Liver (tissue), 9 donors: ENCODE measurements around the gene EPB41L4A. TPM values are rescaled to one million over a fixed set of nuclear protein-coding genes. Genes with fewer than 3 reads are reported as not detected.

Experiments used
- DNase-seq: peaks from one replicate; pipeline ENCODE4 v3.0.0-alpha.2; 2017; ENCODE audit warnings: low spot score
- H3K27ac ChIP-seq, 2 donors: one replicate each; pipeline ENCODE4 v1.7.0; 2013; ENCODE audit warnings: inconsistent platforms in 2 of 2, low read length in 2 of 2, control low read depth in 1 of 2, low read depth in 1 of 2, mild to moderate bottlenecking in 1 of 2
- H3K27me3 ChIP-seq, 4 donors: one replicate each; pipeline versions ENCODE4 v1.6.1 to v1.7.0; 2013; ENCODE audit warnings: low read length in 3 of 4, inconsistent platforms in 1 of 4, mild to moderate bottlenecking in 1 of 4, moderate library complexity in 1 of 4; ENCODE audit not compliant: control insufficient read depth in 4 of 4, insufficient read depth in 4 of 4
- H3K36me3 ChIP-seq, 4 donors: one replicate each; pipeline versions ENCODE4 v1.6.1 to v1.7.0; 2013; ENCODE audit warnings: low read length in 3 of 4, mild to moderate bottlenecking in 3 of 4, low read depth in 1 of 4, moderate library complexity in 1 of 4; ENCODE audit not compliant: control insufficient read depth in 4 of 4, insufficient read depth in 3 of 4
- H3K4me1 ChIP-seq, 4 donors: one replicate each; pipeline versions ENCODE4 v1.6.1 to v1.7.0; 2013; ENCODE audit warnings: low read length in 3 of 4, mild to moderate bottlenecking in 3 of 4, moderate library complexity in 1 of 4; ENCODE audit not compliant: control insufficient read depth in 4 of 4, insufficient read depth in 4 of 4
- H3K4me3 ChIP-seq, 3 donors: one replicate each; pipeline versions ENCODE4 v1.6.1 to v1.7.0; 2013; ENCODE audit warnings: low read length in 3 of 3, control low read depth in 1 of 3, low read depth in 1 of 3, mild to moderate bottlenecking in 1 of 3
- H3K9ac ChIP-seq, 2 donors: one replicate each; pipeline ENCODE4 v1.7.0; 2013; ENCODE audit warnings: low read length in 2 of 2, mild to moderate bottlenecking in 2 of 2, moderate library complexity in 2 of 2, control low read depth in 1 of 2, low read depth in 1 of 2
- H3K9me3 ChIP-seq, 4 donors: one replicate each; pipeline versions ENCODE4 v1.6.1 to v1.7.0; 2013; ENCODE audit warnings: low read length in 3 of 4; ENCODE audit not compliant: control insufficient read depth in 4 of 4
- ATF3 ChIP-seq: IDR thresholded peaks from 2 replicates; pipeline ENCODE4 v1.6.1; 2016; ENCODE audit warnings: antibody characterized with exemption
- EGR1 ChIP-seq, 2 donors: IDR thresholded peaks; 2 replicates each; pipeline ENCODE4 v1.6.1; 2016 to 2018; ENCODE audit warnings: antibody characterized with exemption in 2 of 2, low read depth in 2 of 2
- FOXA1 ChIP-seq: IDR thresholded peaks from 2 replicates; pipeline ENCODE4 v1.6.1; 2016; ENCODE audit warnings: antibody characterized with exemption
- FOXA2 ChIP-seq: IDR thresholded peaks from 2 replicates; pipeline ENCODE4 v1.6.1; 2016; ENCODE audit warnings: antibody characterized with exemption
- GABPA ChIP-seq, 2 donors: IDR thresholded peaks in 1 of 2; conservative IDR thresholded peaks in 1 of 2; 2 replicates each; pipeline ENCODE4 v1.6.1; 2016; ENCODE audit warnings: antibody characterized with exemption in 2 of 2, mild to moderate bottlenecking in 1 of 2, moderate library complexity in 1 of 2
- HNF4G ChIP-seq: IDR thresholded peaks from 2 replicates; pipeline ENCODE4 v1.6.1; 2016; ENCODE audit warnings: antibody characterized with exemption
- JUND ChIP-seq, 2 donors: IDR thresholded peaks; 2 replicates each; pipeline ENCODE4 v1.6.1; 2016; ENCODE audit warnings: antibody characterized with exemption in 2 of 2
- MAX ChIP-seq: IDR thresholded peaks from 2 replicates; pipeline ENCODE4 v1.6.1; 2016; ENCODE audit warnings: antibody characterized with exemption
- NR2F2 ChIP-seq: IDR thresholded peaks from 2 replicates; pipeline ENCODE4 v1.6.1; 2016; ENCODE audit warnings: antibody characterized with exemption
- RAD21 ChIP-seq, 2 donors: IDR thresholded peaks; 2 replicates each; pipeline ENCODE4 v1.6.1; 2016; ENCODE audit warnings: antibody characterized with exemption in 2 of 2, mild to moderate bottlenecking in 2 of 2
- RXRA ChIP-seq, 2 donors: IDR thresholded peaks; 2 replicates each; pipeline ENCODE4 v1.6.1; 2017 to 2018; ENCODE audit warnings: antibody characterized with exemption in 2 of 2, mild to moderate bottlenecking in 1 of 2
- SP1 ChIP-seq: IDR thresholded peaks from 2 replicates; pipeline ENCODE4 v1.6.1; 2018; ENCODE audit warnings: antibody characterized with exemption, mild to moderate bottlenecking
- TAF1 ChIP-seq: conservative IDR thresholded peaks from 2 replicates; pipeline ENCODE4 v1.6.1; 2016; ENCODE audit warnings: antibody characterized with exemption, mild to moderate bottlenecking
- YY1 ChIP-seq: IDR thresholded peaks from 2 replicates; pipeline ENCODE4 v1.6.1; 2016; ENCODE audit warnings: antibody characterized with exemption, mild to moderate bottlenecking
- ZBTB33 ChIP-seq: IDR thresholded peaks from 2 replicates; pipeline ENCODE4 v1.6.1; 2016; ENCODE audit warnings: antibody characterized with exemption
- WGBS: extraction: QIAGEN DNeasy Blood & Tissue Kit; methylation state at CpG from one replicate; pipeline ENCODE4 v1.1.7; 2013; 5-methylcytosine and 5-hydroxymethylcytosine counted together
- polyA plus RNA-seq, 2 donors: library from polyadenylated mRNA; stranded (reverse) in 1 of 2; unstranded in 1 of 2; fragments of 200-250 nt in 1 of 2; fragments of >200 nt in 1 of 2; fragmentation: Nextera tagmentation in 1 of 2; extraction: Ambion mirVana in 1 of 2; gene quantifications; one replicate each; pipeline versions ENCODE4 v1.2.1 to v1.2.3, GENCODE V29; 2013 to 2015
- total RNA-seq, 2 donors: library from RNA; depleted of rRNA; stranded (reverse); fragments of >200 nt; gene quantifications; one replicate each; pipeline ENCODE4 v1.2.3, GENCODE V29; 2014
- TF ChIP-seq, protein P1 (sequence below): IDR thresholded peaks from 2 replicates; pipeline ENCODE4 v1.6.1; 2016; ENCODE audit warnings: antibody characterized with exemption, mild to moderate bottlenecking
- TF ChIP-seq, protein P2 (sequence below): fragments of 150-350 bp; IDR thresholded peaks from 2 replicates; pipeline ENCODE4 v1.5.1; 2017; ENCODE audit warnings: improper control_type of control experiment, low read depth, low read length; ENCODE audit not compliant: missing input control
- donor health status: healthy.
- donor health status: healthy.
- donor health status: healthy.
- donor health status: healthy.
- donor health status: healthy.

The EPB41L4A gene
- total and polyA plus RNA-seq, 4 donors = 1.1 to 8.0 (median 3.9) TPM

DNA sequence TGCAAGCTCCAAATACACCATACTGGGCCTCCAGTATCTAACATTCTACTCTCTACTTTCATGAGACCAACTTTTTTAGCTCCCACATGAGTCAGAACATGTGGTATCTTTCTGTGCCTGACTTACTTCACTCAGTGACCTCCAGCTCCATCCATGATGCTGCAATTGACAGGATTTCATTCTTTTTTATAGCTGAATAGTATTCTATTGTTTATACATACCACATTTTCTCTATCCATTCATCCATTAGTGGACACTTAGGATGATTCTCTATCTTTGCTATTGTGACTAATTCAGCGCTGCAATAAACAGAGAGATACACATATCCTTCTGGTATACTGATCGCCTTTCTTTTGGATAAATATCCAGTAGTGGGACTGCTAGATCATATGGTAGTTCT is 68.5 kb downstream of the EPB41L4A start:
- no peak overlapping the region for H3K9ac ChIP-seq
- peaks cover 0 to 1% (median 0%) of the 10 kb centered on the region in 4 donors for H3K36me3 ChIP-seq
- no peak for DNase-seq
- 91% methylated on average over 2 of the region's 2 CpGs for WGBS
- H3K9me3 ChIP-seq = no peaks in the 10 kb centered on the region
- H3K27me3 ChIP-seq = no peaks in the 10 kb centered on the region
- no peak overlapping the region for H3K4me3 ChIP-seq
- H3K4me1 ChIP-seq = no peaks in the 10 kb centered on the region
- TF ChIP-seq, protein P1, sequence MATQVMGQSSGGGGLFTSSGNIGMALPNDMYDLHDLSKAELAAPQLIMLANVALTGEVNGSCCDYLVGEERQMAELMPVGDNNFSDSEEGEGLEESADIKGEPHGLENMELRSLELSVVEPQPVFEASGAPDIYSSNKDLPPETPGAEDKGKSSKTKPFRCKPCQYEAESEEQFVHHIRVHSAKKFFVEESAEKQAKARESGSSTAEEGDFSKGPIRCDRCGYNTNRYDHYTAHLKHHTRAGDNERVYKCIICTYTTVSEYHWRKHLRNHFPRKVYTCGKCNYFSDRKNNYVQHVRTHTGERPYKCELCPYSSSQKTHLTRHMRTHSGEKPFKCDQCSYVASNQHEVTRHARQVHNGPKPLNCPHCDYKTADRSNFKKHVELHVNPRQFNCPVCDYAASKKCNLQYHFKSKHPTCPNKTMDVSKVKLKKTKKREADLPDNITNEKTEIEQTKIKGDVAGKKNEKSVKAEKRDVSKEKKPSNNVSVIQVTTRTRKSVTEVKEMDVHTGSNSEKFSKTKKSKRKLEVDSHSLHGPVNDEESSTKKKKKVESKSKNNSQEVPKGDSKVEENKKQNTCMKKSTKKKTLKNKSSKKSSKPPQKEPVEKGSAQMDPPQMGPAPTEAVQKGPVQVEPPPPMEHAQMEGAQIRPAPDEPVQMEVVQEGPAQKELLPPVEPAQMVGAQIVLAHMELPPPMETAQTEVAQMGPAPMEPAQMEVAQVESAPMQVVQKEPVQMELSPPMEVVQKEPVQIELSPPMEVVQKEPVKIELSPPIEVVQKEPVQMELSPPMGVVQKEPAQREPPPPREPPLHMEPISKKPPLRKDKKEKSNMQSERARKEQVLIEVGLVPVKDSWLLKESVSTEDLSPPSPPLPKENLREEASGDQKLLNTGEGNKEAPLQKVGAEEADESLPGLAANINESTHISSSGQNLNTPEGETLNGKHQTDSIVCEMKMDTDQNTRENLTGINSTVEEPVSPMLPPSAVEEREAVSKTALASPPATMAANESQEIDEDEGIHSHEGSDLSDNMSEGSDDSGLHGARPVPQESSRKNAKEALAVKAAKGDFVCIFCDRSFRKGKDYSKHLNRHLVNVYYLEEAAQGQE = no peak
- TF ChIP-seq SP1 (no peak), MAX (no peak), ZBTB33 (no peak), NR2F2 (no peak), FOXA2 (no peak), TAF1 (no peak), RXRA (IDR thresholded peaks at IDR 0.05) (no peak), EGR1 (IDR thresholded peaks at IDR 0.05; ENCODE audit: low read depth in 2 of 2) (no peak), YY1 (no peak), GABPA (IDR thresholded peaks at IDR 0.05 in 1 of 2, conservative IDR thresholded peaks at IDR 0.05 in 1 of 2) (no peak), RAD21 (IDR thresholded peaks at IDR 0.05) (no peak), FOXA1 (no peak)
- TF ChIP-seq, protein P2, sequence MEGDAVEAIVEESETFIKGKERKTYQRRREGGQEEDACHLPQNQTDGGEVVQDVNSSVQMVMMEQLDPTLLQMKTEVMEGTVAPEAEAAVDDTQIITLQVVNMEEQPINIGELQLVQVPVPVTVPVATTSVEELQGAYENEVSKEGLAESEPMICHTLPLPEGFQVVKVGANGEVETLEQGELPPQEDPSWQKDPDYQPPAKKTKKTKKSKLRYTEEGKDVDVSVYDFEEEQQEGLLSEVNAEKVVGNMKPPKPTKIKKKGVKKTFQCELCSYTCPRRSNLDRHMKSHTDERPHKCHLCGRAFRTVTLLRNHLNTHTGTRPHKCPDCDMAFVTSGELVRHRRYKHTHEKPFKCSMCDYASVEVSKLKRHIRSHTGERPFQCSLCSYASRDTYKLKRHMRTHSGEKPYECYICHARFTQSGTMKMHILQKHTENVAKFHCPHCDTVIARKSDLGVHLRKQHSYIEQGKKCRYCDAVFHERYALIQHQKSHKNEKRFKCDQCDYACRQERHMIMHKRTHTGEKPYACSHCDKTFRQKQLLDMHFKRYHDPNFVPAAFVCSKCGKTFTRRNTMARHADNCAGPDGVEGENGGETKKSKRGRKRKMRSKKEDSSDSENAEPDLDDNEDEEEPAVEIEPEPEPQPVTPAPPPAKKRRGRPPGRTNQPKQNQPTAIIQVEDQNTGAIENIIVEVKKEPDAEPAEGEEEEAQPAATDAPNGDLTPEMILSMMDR = no peak
- H3K27ac ChIP-seq = no peak overlapping the region

- no peaks in the 10 kb centered on the region for H3K4me1 ChIP-seq
- no peak overlapping the region for H3K9ac ChIP-seq
- no peak overlapping the region for H3K27ac ChIP-seq
- peaks cover 0 to 1% (median 0%) of the 10 kb centered on the region in 4 donors for H3K36me3 ChIP-seq
- H3K4me3 ChIP-seq = no peak overlapping the region
- DNase-seq = no peak
- WGBS = 71% methylated on average over 3 of the region's 3 CpGs
- no peaks in the 10 kb centered on the region for H3K9me3 ChIP-seq
- no peaks in the 10 kb centered on the region for H3K27me3 ChIP-seq
- TF ChIP-seq FOXA2 (no peak), ATF3 (no peak), GABPA (IDR thresholded peaks at IDR 0.05 in 1 of 2, conservative IDR thresholded peaks at IDR 0.05 in 1 of 2) (no peak), SP1 (no peak), ZBTB33 (no peak), EGR1 (IDR thresholded peaks at IDR 0.05; ENCODE audit: low read depth in 2 of 2) (no peak), NR2F2 (no peak), JUND (IDR thresholded peaks at IDR 0.05) (no peak), RAD21 (IDR thresholded peaks at IDR 0.05) (no peak), TAF1 (no peak), MAX (no peak), HNF4G (no peak), YY1 (no peak), RXRA (IDR thresholded peaks at IDR 0.05) (no peak)
- TF ChIP-seq, protein P1 = no peak
These were observed 69.7 kb downstream of the EPB41L4A start for GRCh38 chr5:112349371-112349770.
